GM12878 (cell line): Measurements from ENCODE around the gene NMNAT1. TPM values are rescaled to one million over a fixed set of nuclear protein-coding genes. Genes with fewer than 3 reads are reported as not detected.
A peak's percentile ranks its signal among the peaks of the same experiment; 100 is the strongest.

Experiments
- BHLHE40 ChIP-seq, 2 experiments: fragments of 450-650 bp in 1 of 2; IDR thresholded peaks; 2 replicates each; pipeline ENCODE4 v1.6.1; 2011 to 2017; ENCODE audit warnings: low read depth in 2 of 2, borderline replicate concordance in 1 of 2, improper control_type of control experiment in 1 of 2, low read length in 1 of 2, mild to moderate bottlenecking in 1 of 2
- CEBPB ChIP-seq, 2 experiments: fragments of 150-350 bp in 1 of 2; IDR thresholded peaks; 2 replicates each; pipeline ENCODE4 v1.6.1; 2012 to 2014; ENCODE audit warnings: low read depth in 2 of 2, low read length in 2 of 2, borderline replicate concordance in 1 of 2, inconsistent platforms in 1 of 2
- CREM ChIP-seq: IDR thresholded peaks from 2 replicates; pipeline ENCODE4 v1.6.1; 2014; ENCODE audit warnings: antibody characterized with exemption, low read depth
- E2F4 ChIP-seq: IDR thresholded peaks from 2 replicates; pipeline ENCODE4 v1.6.1; 2012; ENCODE audit warnings: low read depth, low read length, improper control_type of control experiment
- ETV6 ChIP-seq, 2 experiments: fragments of 450-650 bp in 1 of 2; IDR thresholded peaks in 1 of 2; conservative IDR thresholded peaks in 1 of 2; 2 replicates each; pipeline ENCODE4 v1.6.1; 2014; ENCODE audit warnings: antibody characterized with exemption in 1 of 2, borderline replicate concordance in 1 of 2, low read depth in 1 of 2, mild to moderate bottlenecking in 1 of 2, moderate library complexity in 1 of 2
- HCFC1 ChIP-seq: fragments of 150-350 bp; IDR thresholded peaks from 2 replicates; pipeline ENCODE4 v1.6.1; 2014; ENCODE audit warnings: low read length
- MYB ChIP-seq: fragments of 150-350 bp; IDR thresholded peaks from 2 replicates; pipeline ENCODE4 v1.6.1; 2014; ENCODE audit warnings: mild to moderate bottlenecking, low read depth, low read length, borderline replicate concordance
- NFIC ChIP-seq: IDR thresholded peaks from 2 replicates; pipeline ENCODE4 v1.6.1; 2012; ENCODE audit warnings: low read depth, mild to moderate bottlenecking, inconsistent platforms, low read length, moderate library complexity
- NFXL1 ChIP-seq: fragments of 450-650 bp; IDR thresholded peaks from 2 replicates; pipeline ENCODE4 v1.6.1; 2017; ENCODE audit warnings: antibody characterized with exemption, mild to moderate bottlenecking, borderline replicate concordance
- NR2C1 ChIP-seq: fragments of 450-650 bp; IDR thresholded peaks from 2 replicates; pipeline ENCODE4 v1.6.1; 2017; ENCODE audit warnings: antibody characterized with exemption, mild to moderate bottlenecking, moderate library complexity
- PKNOX1 ChIP-seq: fragments of 450-650 bp; IDR thresholded peaks from 2 replicates; pipeline ENCODE4 v1.6.1; 2016; ENCODE audit warnings: mild to moderate bottlenecking
- POLR2A ChIP-seq: IDR thresholded peaks from 2 replicates; pipeline ENCODE4 v1.6.1; 2011; ENCODE audit warnings: low read depth, mild to moderate bottlenecking, low read length
- RBBP5 ChIP-seq: fragments of 200-600 bp; sonication (generic); conservative IDR thresholded peaks from 2 replicates; pipeline ENCODE4 v1.6.1; 2016
- SMAD5 ChIP-seq: IDR thresholded peaks from 2 replicates; pipeline ENCODE4 v1.6.1; 2016; ENCODE audit warnings: antibody characterized with exemption, low read depth
- STAT1 ChIP-seq: fragments of 450-650 bp; conservative IDR thresholded peaks from 2 replicates; pipeline ENCODE4 v1.6.1; 2014; ENCODE audit warnings: antibody characterized with exemption, mild to moderate bottlenecking
- SUPT20H ChIP-seq: IDR thresholded peaks from 2 replicates; pipeline ENCODE4 v1.6.1; 2011; ENCODE audit warnings: low read depth, mild to moderate bottlenecking, low read length, moderate library complexity, borderline replicate concordance; ENCODE audit not compliant: control insufficient read depth
- SUZ12 ChIP-seq: fragments of 200-600 bp; sonication (generic); IDR thresholded peaks from one replicate; pipeline ENCODE4 v1.6.1; 2018; ENCODE audit warnings: antibody characterized with exemption, mild to moderate bottlenecking; ENCODE audit not compliant: unreplicated experiment
- WRNIP1 ChIP-seq: IDR thresholded peaks from 2 replicates; pipeline ENCODE4 v1.6.1; 2011; ENCODE audit warnings: low read depth, low read length, improper control_type of control experiment, borderline replicate concordance
- ZBED1 ChIP-seq: IDR thresholded peaks from 2 replicates; pipeline ENCODE4 v1.6.1; 2016; ENCODE audit warnings: borderline replicate concordance
- ZNF384 ChIP-seq: IDR thresholded peaks from 2 replicates; pipeline ENCODE4 v1.6.1; 2012; ENCODE audit warnings: low read depth, mild to moderate bottlenecking, low read length, improper control_type of control experiment, borderline replicate concordance
- polyA plus RNA-seq, 11 experiments: library from polyadenylated mRNA; depleted of rRNA in 4 of 11; unstranded in 6 of 11; stranded (reverse) in 5 of 11; fragments of >200 nt; fragmentation: Nextera tagmentation in 4 of 11; fragmentation: Illumina TruSeq in 1 of 11; extraction: Ambion mirVana in 4 of 11; extraction: Trizol in 1 of 11; gene quantifications; 1 replicate in 1 of 11; 2 replicates in 10 of 11; pipeline versions ENCODE4 v1.2.1 to v1.2.3, GENCODE V29; 2011 to 2016; ENCODE audit warnings: inconsistent platforms in 2 of 11, missing spikeins in 2 of 11, low read depth in 1 of 11
- total RNA-seq, 4 experiments: library from RNA; depleted of rRNA in 3 of 4; stranded (reverse); fragments of >200 nt in 3 of 4; fragmentation: Illumina TruSeq in 1 of 4; extraction: Trizol in 1 of 4; gene quantifications; 2 replicates each; pipeline versions ENCODE4 v1.2.1 to v1.2.3, GENCODE V29; 2013 to 2021
- TF ChIP-seq, protein P1 (sequence below): IDR thresholded peaks from 2 replicates; pipeline ENCODE4 v1.6.1; 2011; ENCODE audit warnings: mild to moderate bottlenecking, low read depth, low read length, moderate library complexity; ENCODE audit not compliant: insufficient replicate concordance
- TF ChIP-seq, protein P2 (sequence below): fragments of 450-650 bp; conservative IDR thresholded peaks from 2 replicates; pipeline ENCODE4 v1.6.1; 2017; ENCODE audit warnings: mild to moderate bottlenecking, moderate library complexity
- TF ChIP-seq, protein P3 (sequence below): IDR thresholded peaks from 2 replicates; pipeline ENCODE4 v1.6.1; 2011; ENCODE audit warnings: borderline replicate concordance, low read depth, mild to moderate bottlenecking, moderate library complexity, low read length; ENCODE audit not compliant: insufficient read depth, poor library complexity, severe bottlenecking

Gene NMNAT1
- total and polyA plus RNA-seq, 10 of the 15 experiments (the other 5 are each of a cell fraction or from before 2014, with no cell fraction given) = 7.2 to 16.7 (median 11.7) TPM

- TF ChIP-seq, protein P1, sequence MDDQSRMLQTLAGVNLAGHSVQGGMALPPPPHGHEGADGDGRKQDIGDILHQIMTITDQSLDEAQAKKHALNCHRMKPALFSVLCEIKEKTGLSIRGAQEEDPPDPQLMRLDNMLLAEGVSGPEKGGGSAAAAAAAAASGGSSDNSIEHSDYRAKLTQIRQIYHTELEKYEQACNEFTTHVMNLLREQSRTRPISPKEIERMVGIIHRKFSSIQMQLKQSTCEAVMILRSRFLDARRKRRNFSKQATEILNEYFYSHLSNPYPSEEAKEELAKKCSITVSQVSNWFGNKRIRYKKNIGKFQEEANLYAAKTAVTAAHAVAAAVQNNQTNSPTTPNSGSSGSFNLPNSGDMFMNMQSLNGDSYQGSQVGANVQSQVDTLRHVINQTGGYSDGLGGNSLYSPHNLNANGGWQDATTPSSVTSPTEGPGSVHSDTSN = no peak
- TF ChIP-seq PKNOX1 (no peak), HCFC1 (no peak), RBBP5 (no peak), NFXL1 (no peak), CREM (peak; percentile 31; the same call in 1 of the 2 replicates), SUZ12 (no peak), MYB (no peak), WRNIP1 (no peak), NR2C1 (no peak), BHLHE40 (IDR thresholded peaks at IDR 0.05; ENCODE audit: borderline replicate concordance in 1 of 2, low read depth in 2 of 2, low read length in 1 of 2) (no peak), ZNF384 (no peak), ETV6 (conservative IDR thresholded peaks at IDR 0.05 in 1 of 2, IDR thresholded peaks at IDR 0.05 in 1 of 2; ENCODE audit: borderline replicate concordance in 1 of 2, low read depth in 1 of 2) (no peak), NFIC (peak; percentile 47; the same call in 1 of the 2 replicates), SMAD5 (no peak), SUPT20H (no peak), POLR2A (no peak), E2F4 (no peak), ZBED1 (peak; percentile 44; the same call in 1 of the 2 replicates), CEBPB (IDR thresholded peaks at IDR 0.05; ENCODE audit: borderline replicate concordance in 1 of 2, low read depth in 2 of 2, low read length in 2 of 2) (no peak), STAT1 (no peak)
- TF ChIP-seq, protein P2, sequence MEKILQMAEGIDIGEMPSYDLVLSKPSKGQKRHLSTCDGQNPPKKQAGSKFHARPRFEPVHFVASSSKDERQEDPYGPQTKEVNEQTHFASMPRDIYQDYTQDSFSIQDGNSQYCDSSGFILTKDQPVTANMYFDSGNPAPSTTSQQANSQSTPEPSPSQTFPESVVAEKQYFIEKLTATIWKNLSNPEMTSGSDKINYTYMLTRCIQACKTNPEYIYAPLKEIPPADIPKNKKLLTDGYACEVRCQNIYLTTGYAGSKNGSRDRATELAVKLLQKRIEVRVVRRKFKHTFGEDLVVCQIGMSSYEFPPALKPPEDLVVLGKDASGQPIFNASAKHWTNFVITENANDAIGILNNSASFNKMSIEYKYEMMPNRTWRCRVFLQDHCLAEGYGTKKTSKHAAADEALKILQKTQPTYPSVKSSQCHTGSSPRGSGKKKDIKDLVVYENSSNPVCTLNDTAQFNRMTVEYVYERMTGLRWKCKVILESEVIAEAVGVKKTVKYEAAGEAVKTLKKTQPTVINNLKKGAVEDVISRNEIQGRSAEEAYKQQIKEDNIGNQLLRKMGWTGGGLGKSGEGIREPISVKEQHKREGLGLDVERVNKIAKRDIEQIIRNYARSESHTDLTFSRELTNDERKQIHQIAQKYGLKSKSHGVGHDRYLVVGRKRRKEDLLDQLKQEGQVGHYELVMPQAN = no peak
- TF ChIP-seq, protein P3, sequence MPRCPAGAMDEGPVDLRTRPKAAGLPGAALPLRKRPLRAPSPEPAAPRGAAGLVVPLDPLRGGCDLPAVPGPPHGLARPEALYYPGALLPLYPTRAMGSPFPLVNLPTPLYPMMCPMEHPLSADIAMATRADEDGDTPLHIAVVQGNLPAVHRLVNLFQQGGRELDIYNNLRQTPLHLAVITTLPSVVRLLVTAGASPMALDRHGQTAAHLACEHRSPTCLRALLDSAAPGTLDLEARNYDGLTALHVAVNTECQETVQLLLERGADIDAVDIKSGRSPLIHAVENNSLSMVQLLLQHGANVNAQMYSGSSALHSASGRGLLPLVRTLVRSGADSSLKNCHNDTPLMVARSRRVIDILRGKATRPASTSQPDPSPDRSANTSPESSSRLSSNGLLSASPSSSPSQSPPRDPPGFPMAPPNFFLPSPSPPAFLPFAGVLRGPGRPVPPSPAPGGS = peak; percentile 54
Observed at GRCh38 chr1:9903801-9904527, 39.3 kb upstream of the NMNAT1 start (continued).
